Calu3 (cell line): ENCODE results near the gene SNRK. TPM values are rescaled to one million over a fixed set of nuclear protein-coding genes. Genes with fewer than 3 reads are reported as not detected.

ENCODE experiments used
- BruUV-seq: library from RNA; stranded (reverse); fragments of 400-500 nt; replicated peaks from 2 replicates; lab custom pipeline; 2021; lab: Mats Ljungman, UMichigan
- CTCF ChIA-PET: fragments of 300-600 bp; sonication (Branson Sonifier 250); formaldehyde crosslinking; loops from one replicate; lab custom pipeline; 2022; ENCODE audit warnings: antibody characterized with exemption; lab: Charles Lee
- DNase-seq: peaks from one replicate; pipeline ENCODE4 v3.0.0; 2022
- H3K27ac Mint-ChIP-seq: one replicate; pipeline ENCODE4 v1.8.0; 2022; ENCODE audit warnings: mixed read lengths; ENCODE audit not compliant: unreplicated experiment
- H3K27me3 Mint-ChIP-seq: one replicate; pipeline ENCODE4 v1.8.0; 2022; ENCODE audit warnings: mixed read lengths; ENCODE audit not compliant: unreplicated experiment
- H3K36me3 Mint-ChIP-seq: one replicate; pipeline ENCODE4 v1.8.0; 2022; ENCODE audit warnings: mild to moderate bottlenecking, moderate library complexity, mixed read lengths; ENCODE audit not compliant: insufficient read depth, unreplicated experiment
- H3K4me1 Mint-ChIP-seq: one replicate; pipeline ENCODE4 v1.8.0; 2022; ENCODE audit warnings: mild to moderate bottlenecking, low read depth, mixed read lengths; ENCODE audit not compliant: unreplicated experiment
- H3K4me3 Mint-ChIP-seq: one replicate; pipeline ENCODE4 v1.8.0; 2022; ENCODE audit warnings: mild to moderate bottlenecking, low read depth, moderate library complexity, mixed read lengths; ENCODE audit not compliant: unreplicated experiment
- H3K9me3 Mint-ChIP-seq: one replicate; pipeline ENCODE4 v1.8.0; 2022; ENCODE audit warnings: low read depth, mixed read lengths; ENCODE audit not compliant: unreplicated experiment
- CTCF ChIP-seq: fragments of 200-600 bp; IDR thresholded peaks from one replicate; pipeline ENCODE4 v1.8.0; 2022; ENCODE audit warnings: antibody characterized with exemption; ENCODE audit not compliant: unreplicated experiment
- intact Hi-C: fragments of 100-400 bp; cut with micrococcal nuclease; formaldehyde crosslinking; loops from one replicate; pipeline ENCODE4 v1.10.0; 2022; ENCODE audit not compliant: unreplicated experiment
- total RNA-seq: library from RNA; stranded (reverse); gene quantifications from 2 replicates; pipeline ENCODE4 v1.2.3, GENCODE V29; 2022

SNRK gene
- total RNA-seq, 1 experiment from 2014 or later = 21.0 TPM

- no peaks in the 10 kb centered on the region for H3K4me1 Mint-ChIP-seq
- intact Hi-C loops = no loop called here
- no peak for TF ChIP-seq CTCF
- H3K27ac Mint-ChIP-seq = no peak overlapping the region
- H3K27me3 Mint-ChIP-seq = no peaks in the 10 kb centered on the region
- H3K4me3 Mint-ChIP-seq = no peak overlapping the region
- no peaks in the 10 kb centered on the region for H3K36me3 Mint-ChIP-seq
- no TSS peak for BruUV-seq
- CTCF ChIA-PET = no interaction called here
- DNase-seq = no peak
- H3K9me3 Mint-ChIP-seq = no peaks in the 10 kb centered on the region
These were observed 105.3 kb downstream of the SNRK start for GRCh38 chr3:43391621-43392020.

GRCh38 chr3:43394041-43394554, 107.8 kb downstream of the SNRK start:
- no peak overlapping the region for H3K4me3 Mint-ChIP-seq
- H3K9me3 Mint-ChIP-seq = no peaks in the 10 kb centered on the region
- H3K27me3 Mint-ChIP-seq = no peaks in the 10 kb centered on the region
- CTCF ChIA-PET = no interaction called here
- no peaks in the 10 kb centered on the region for H3K4me1 Mint-ChIP-seq
- no peak for DNase-seq
- no peaks in the 10 kb centered on the region for H3K36me3 Mint-ChIP-seq
- H3K27ac Mint-ChIP-seq = no peak overlapping the region
- BruUV-seq = no TSS peak
- intact Hi-C loops = no loop called here
- no peak for TF ChIP-seq CTCF

GRCh38 chr3:43399034-43399433, 112.7 kb downstream of the SNRK start:
- Mint-ChIP-seq H3K27ac (no peak overlapping the region), H3K9me3 (no peaks in the 10 kb centered on the region), H3K4me1 (no peaks in the 10 kb centered on the region), H3K27me3 (no peaks in the 10 kb centered on the region), H3K36me3 (no peaks in the 10 kb centered on the region), H3K4me3 (no peak overlapping the region)
- TF ChIP-seq CTCF = no peak
- intact Hi-C loops = no loop called here
- CTCF ChIA-PET = no interaction called here
- DNase-seq = no peak
- no TSS peak for BruUV-seq

- no peak overlapping the region for H3K4me3 Mint-ChIP-seq
- no peak for DNase-seq
- intact Hi-C loops = no loop called here
- H3K27me3 Mint-ChIP-seq = no peaks in the 10 kb centered on the region
- H3K4me1 Mint-ChIP-seq = no peaks in the 10 kb centered on the region
- TF ChIP-seq CTCF = no peak
- BruUV-seq = no TSS peak
- CTCF ChIA-PET = no interaction called here
- no peaks in the 10 kb centered on the region for H3K9me3 Mint-ChIP-seq
- H3K27ac Mint-ChIP-seq = no peak overlapping the region
- no peaks in the 10 kb centered on the region for H3K36me3 Mint-ChIP-seq
These were observed 113.8 kb downstream of the SNRK start for GRCh38 chr3:43400167-43400566.

Other genes with a start within 250 kb of the SNRK start
- 14.3 and 15.5 TPM in 2 replicates for gene POMGNT2, start 180.5 kb upstream of the SNRK start, total RNA-seq